Stomach (tissue), 4 donors: ENCODE results near the gene ZDBF2.

Source experiments
- CTCF ChIP-seq, 7 experiments: fragments of 450-650 bp in 4 of 7; fragments of 200-600 bp in 3 of 7; sonication (generic) in 3 of 7; IDR thresholded peaks; one replicate each; pipeline ENCODE4 v1.5.1; 2016 to 2019; ENCODE audit warnings: antibody characterized with exemption in 7 of 7, control low read depth in 2 of 7, mild to moderate bottlenecking in 1 of 7
- POLR2AphosphoS5 ChIP-seq, 3 donors: sonication (generic); formaldehyde crosslinking; IDR thresholded peaks; one replicate each; pipeline ENCODE4 v1.6.1; 2016; ENCODE audit warnings: antibody characterized with exemption in 3 of 3

GRCh38 chr2:206225435-206226232 is 48.8 kb upstream of the ZDBF2 start:
- TF ChIP-seq CTCF (IDR thresholded peaks at IDR 0.05) (no peak), POLR2AphosphoS5 (IDR thresholded peaks at IDR 0.05) (no peak)
